HFFc6 (cell line): ENCODE results near the gene SGMS1. TPM values are rescaled to one million over a fixed set of nuclear protein-coding genes. Genes with fewer than 3 reads are reported as not detected.

Experiments
- DNase-seq: peaks from one replicate; pipeline ENCODE4 v3.0.0-alpha.2; 2018
- H3K27ac Mint-ChIP-seq: 2 replicates; pipeline ENCODE4 v1.8.0; 2020; ENCODE audit warnings: mild to moderate bottlenecking, mixed read lengths
- H3K27me3 Mint-ChIP-seq: 2 replicates; pipeline ENCODE4 v1.8.0; 2021; ENCODE audit warnings: mild to moderate bottlenecking, moderate library complexity, mixed read lengths; ENCODE audit not compliant: insufficient read depth
- H3K36me3 Mint-ChIP-seq: 2 replicates; pipeline ENCODE4 v1.8.0; 2021; ENCODE audit warnings: low read depth, mixed read lengths
- H3K4me1 Mint-ChIP-seq: 2 replicates; pipeline ENCODE4 v1.8.0; 2020; ENCODE audit warnings: low read depth, mixed read lengths
- H3K4me3 Mint-ChIP-seq: 2 replicates; pipeline ENCODE4 v1.8.0; 2020; ENCODE audit warnings: mild to moderate bottlenecking, moderate library complexity, mixed read lengths
- H3K9me3 Mint-ChIP-seq: 2 replicates; pipeline ENCODE4 v1.8.0; 2020; ENCODE audit warnings: mild to moderate bottlenecking, mixed read lengths
- CTCF ChIP-seq: fragments of 200-600 bp; sonication (generic); IDR thresholded peaks from 2 replicates; pipeline ENCODE4 v1.5.0; 2021; ENCODE audit warnings: antibody characterized with exemption, mild to moderate bottlenecking
- total RNA-seq, 6 experiments: library from RNA; stranded (reverse); fragmentation: NEBNext Ultra II Directional; extraction: Animal tissue kit (Norgen Biotek cat#: 25700); gene quantifications; 2 replicates in 1 of 6; 3 replicates in 5 of 6; pipeline ENCODE4 v1.2.3, GENCODE V29; 2021

The SGMS1 gene
- total RNA-seq, 6 experiments from 2014 or later = 19.6 to 27.5 (median 24.6) TPM

GRCh38 chr10:50312464-50313437, 311.0 kb downstream of the SGMS1 start:
- Mint-ChIP-seq H3K4me3 (peak overlapping the region; percentile 75), H3K9me3 (peaks cover 13% of the 10 kb centered on the region; the same call in 1 of the 2 replicates)
- DNase-seq = peak; percentile 91

GRCh38 chr10:50310560-50311174, 313.1 kb downstream of the SGMS1 start:
- peaks cover 13% of the 10 kb centered on the region; the same call in 1 of the 2 replicates for H3K9me3 Mint-ChIP-seq
- DNase-seq = no peak
- peak; percentile 65 for TF ChIP-seq CTCF
- peaks cover 44% of the 10 kb centered on the region for H3K36me3 Mint-ChIP-seq
- H3K27me3 Mint-ChIP-seq = no peaks in the 10 kb centered on the region
- no peak overlapping the region for H3K4me3 Mint-ChIP-seq
- peak overlapping the region; percentile 62 for H3K27ac Mint-ChIP-seq
- H3K4me1 Mint-ChIP-seq = peaks cover 44% of the 10 kb centered on the region

More at GRCh38 chr10:50312464-50313437, 311.0 kb downstream of the SGMS1 start:
- Mint-ChIP-seq H3K36me3 (peaks cover 35% of the 10 kb centered on the region), H3K27me3 (no peaks in the 10 kb centered on the region), H3K4me1 (peaks cover 60% of the 10 kb centered on the region), H3K27ac (peak overlapping the region; percentile 85)
- no peak for TF ChIP-seq CTCF

- no peak overlapping the region for H3K4me3 Mint-ChIP-seq
These were observed 314.4 kb downstream of the SGMS1 start for GRCh38 chr10:50309342-50309741.

GRCh38 chr10:50304660-50305059, 319.1 kb downstream of the SGMS1 start:
- H3K27ac Mint-ChIP-seq = no peak overlapping the region
- peaks cover 24% of the 10 kb centered on the region for H3K36me3 Mint-ChIP-seq
- H3K4me1 Mint-ChIP-seq = no peaks in the 10 kb centered on the region
- no peak for TF ChIP-seq CTCF
- H3K9me3 Mint-ChIP-seq = no peaks in the 10 kb centered on the region
- H3K27me3 Mint-ChIP-seq = no peaks in the 10 kb centered on the region
- DNase-seq = no peak
- no peak overlapping the region for H3K4me3 Mint-ChIP-seq

More at GRCh38 chr10:50309342-50309741, 314.4 kb downstream of the SGMS1 start:
- Mint-ChIP-seq H3K36me3 (peaks cover 39% of the 10 kb centered on the region), H3K9me3 (peaks cover 13% of the 10 kb centered on the region; the same call in 1 of the 2 replicates), H3K27ac (0 out of 2 replicates have a peak overlapping the region, but pooled peaks have one; percentile 48), H3K4me1 (peaks cover 32% of the 10 kb centered on the region), H3K27me3 (no peaks in the 10 kb centered on the region)
- no peak for DNase-seq
- no peak for TF ChIP-seq CTCF

- no peak for TF ChIP-seq CTCF
- Mint-ChIP-seq H3K27ac (no peak overlapping the region), H3K9me3 (no peaks in the 10 kb centered on the region), H3K4me1 (no peaks in the 10 kb centered on the region), H3K27me3 (no peaks in the 10 kb centered on the region), H3K4me3 (no peak overlapping the region), H3K36me3 (peaks cover 10% of the 10 kb centered on the region)
- DNase-seq = no peak
These were observed 323.6 kb downstream of the SGMS1 start for GRCh38 chr10:50299948-50300669.
